Right lobe of liver (tissue), 6 donors: ENCODE measurements around the gene UGT1A4. TPM values are rescaled to one million over a fixed set of nuclear protein-coding genes. Genes with fewer than 3 reads are reported as not detected.
A peak's percentile ranks its signal among the peaks of the same experiment; 100 is the strongest.

Experiments used
- ATAC-seq, 4 donors: fragments of 200-7000 bp; cut with Tn5 transposase; one replicate each; pipeline ENCODE4 v1.9.1; 2020; ENCODE audit warnings: mild to moderate bottlenecking in 4 of 4, moderate library complexity in 4 of 4
- DNase-seq, 3 donors: peaks; one replicate each; pipeline ENCODE4 v3.0.0-alpha.2; 2020
- H3K27ac ChIP-seq, 3 donors: fragments of 200-600 bp; one replicate each; pipeline ENCODE4 v1.8.0; 2022
- H3K27me3 ChIP-seq, 2 donors: fragments of 200-600 bp; one replicate each; pipeline ENCODE4 v1.8.0; 2022
- H3K36me3 ChIP-seq, 4 donors: fragments of 200-600 bp; sonication (generic) in 1 of 4; one replicate each; pipeline versions ENCODE4 v1.5.1 to v1.8.0; 2017 to 2022; ENCODE audit warnings: control low read depth in 1 of 4
- H3K4me1 ChIP-seq, 4 donors: fragments of 200-600 bp; sonication (generic) in 1 of 4; one replicate each; pipeline versions ENCODE4 v1.5.1 to v1.8.0; 2017 to 2022; ENCODE audit warnings: control low read depth in 1 of 4
- H3K4me3 ChIP-seq, 3 donors: fragments of 200-600 bp; one replicate each; pipeline ENCODE4 v1.8.0; 2022
- H3K9me3 ChIP-seq, 4 donors: fragments of 200-600 bp; sonication (generic) in 1 of 4; one replicate each; pipeline versions ENCODE4 v1.5.1 to v1.8.0; 2017 to 2022; ENCODE audit warnings: control low read depth in 1 of 4
- POLR2A ChIP-seq: fragments of 450-650 bp; IDR thresholded peaks from one replicate; pipeline ENCODE4 v1.6.1; 2017; ENCODE audit warnings: antibody characterized with exemption, mild to moderate bottlenecking
- WGBS: methylation state at CpG from one replicate; pipeline ENCODE4 v1.1.6; 2018; ENCODE audit warnings: low coverage, low lambda C conversion rate; ENCODE audit not compliant: insufficient coverage; ENCODE audit errors: missing lambda C conversion rate; 5-methylcytosine and 5-hydroxymethylcytosine counted together
- intact Hi-C, 2 donors: fragments of 100-400 bp; cut with DNase I; formaldehyde crosslinking; loops; one replicate each; pipeline versions ENCODE4 v1.11.2 to v1.14.1; 2022
- total RNA-seq, 6 experiments: library from RNA; depleted of rRNA in 2 of 6; stranded (reverse); fragments of >200 nt in 2 of 6; fragmentation: NEBNext Ultra II Directional in 3 of 6; extraction: Animal tissue kit (Norgen Biotek cat#: 25700) in 3 of 6; gene quantifications; one replicate each; pipeline versions ENCODE4 v1.1.0 to v1.2.4, GENCODE V29; 2016 to 2023
- TF ChIP-seq, protein P1 (sequence below), 4 donors: fragments of 200-600 bp in 3 of 4; fragments of 450-650 bp in 1 of 4; IDR thresholded peaks; one replicate each; pipeline versions ENCODE4 v1.5.1 to v1.8.0; 2016 to 2022; ENCODE audit warnings: antibody characterized with exemption in 4 of 4, mild to moderate bottlenecking in 2 of 4
- donor health status: DM: no; HTN: yes; CAD: no.
- donor health status: DM: no; HTN: no; CAD: no.
- donor health status: DM: no; HTN: no; CAD: no.
- donor health status: DM: no; HTN: yes; CAD: no.
- donor health status: DM: no; HTN: yes; CAD: no.

UGT1A4 gene
- total RNA-seq, 6 experiments from 2014 or later, result 98.7 to 1,011 (median 214) TPM

DNA sequence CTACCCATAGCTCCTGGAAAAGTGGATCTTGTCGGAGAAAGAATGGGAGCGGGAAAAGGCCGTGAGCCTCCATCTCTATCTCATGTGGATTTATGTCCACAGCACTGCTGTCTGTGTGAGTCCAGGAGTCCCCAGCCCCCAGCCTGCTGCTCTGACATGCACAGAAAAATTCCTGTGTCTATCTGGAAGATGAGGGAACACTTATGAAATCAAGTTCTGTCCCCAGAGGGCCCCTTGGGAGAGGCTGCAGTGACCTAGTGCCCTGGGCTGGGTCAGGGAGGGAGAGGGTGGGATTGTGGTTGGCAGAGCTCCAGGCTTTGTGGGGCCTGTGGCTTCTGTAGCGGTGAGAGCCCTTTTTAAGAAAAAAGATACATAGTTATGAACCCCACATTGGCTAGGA, 98.2 kb downstream of the UGT1A4 start:
- intact Hi-C loops, result no loop called here
- Histone ChIP-seq H3K27me3 (no peaks in the 10 kb centered on the region), H3K4me1 (peaks cover 0 to 15% (median 1%) of the 10 kb centered on the region in 4 donors), H3K4me3 (no peak overlapping the region), H3K36me3 (no peaks in the 10 kb centered on the region), H3K27ac (no peak overlapping the region), H3K9me3 (no peaks in the 10 kb centered on the region)
- no peak for ATAC-seq
- no peak for TF ChIP-seq POLR2A
- TF ChIP-seq, protein P1, sequence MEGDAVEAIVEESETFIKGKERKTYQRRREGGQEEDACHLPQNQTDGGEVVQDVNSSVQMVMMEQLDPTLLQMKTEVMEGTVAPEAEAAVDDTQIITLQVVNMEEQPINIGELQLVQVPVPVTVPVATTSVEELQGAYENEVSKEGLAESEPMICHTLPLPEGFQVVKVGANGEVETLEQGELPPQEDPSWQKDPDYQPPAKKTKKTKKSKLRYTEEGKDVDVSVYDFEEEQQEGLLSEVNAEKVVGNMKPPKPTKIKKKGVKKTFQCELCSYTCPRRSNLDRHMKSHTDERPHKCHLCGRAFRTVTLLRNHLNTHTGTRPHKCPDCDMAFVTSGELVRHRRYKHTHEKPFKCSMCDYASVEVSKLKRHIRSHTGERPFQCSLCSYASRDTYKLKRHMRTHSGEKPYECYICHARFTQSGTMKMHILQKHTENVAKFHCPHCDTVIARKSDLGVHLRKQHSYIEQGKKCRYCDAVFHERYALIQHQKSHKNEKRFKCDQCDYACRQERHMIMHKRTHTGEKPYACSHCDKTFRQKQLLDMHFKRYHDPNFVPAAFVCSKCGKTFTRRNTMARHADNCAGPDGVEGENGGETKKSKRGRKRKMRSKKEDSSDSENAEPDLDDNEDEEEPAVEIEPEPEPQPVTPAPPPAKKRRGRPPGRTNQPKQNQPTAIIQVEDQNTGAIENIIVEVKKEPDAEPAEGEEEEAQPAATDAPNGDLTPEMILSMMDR (IDR thresholded peaks at IDR 0.05), result no peak
- DNase-seq, result peak in 2 of 3 donors; percentile 17 to 33
- 100% methylated on average over 4 of the region's 4 CpGs for WGBS

GRCh38 chr2:233817361-233817911, 98.9 kb downstream of the UGT1A4 start:
- 88% methylated on average over 2 of the region's 3 CpGs for WGBS
- H3K27ac ChIP-seq, result peak overlapping the region in 1 of 3 donors; percentile 47
- no peaks in the 10 kb centered on the region for H3K27me3 ChIP-seq
- intact Hi-C loops, result no loop called here
- peaks cover 0 to 21% (median 5%) of the 10 kb centered on the region in 4 donors for H3K4me1 ChIP-seq
- peak in 2 of 3 donors; percentile 28 to 39 for DNase-seq
- H3K9me3 ChIP-seq, result no peaks in the 10 kb centered on the region
- no peaks in the 10 kb centered on the region for H3K36me3 ChIP-seq
- ATAC-seq, result peak in 1 of 4 donors; percentile 17
- TF ChIP-seq, protein P1 (IDR thresholded peaks at IDR 0.05), result no peak
- no peak for TF ChIP-seq POLR2A
- H3K4me3 ChIP-seq, result no peak overlapping the region

DNA sequence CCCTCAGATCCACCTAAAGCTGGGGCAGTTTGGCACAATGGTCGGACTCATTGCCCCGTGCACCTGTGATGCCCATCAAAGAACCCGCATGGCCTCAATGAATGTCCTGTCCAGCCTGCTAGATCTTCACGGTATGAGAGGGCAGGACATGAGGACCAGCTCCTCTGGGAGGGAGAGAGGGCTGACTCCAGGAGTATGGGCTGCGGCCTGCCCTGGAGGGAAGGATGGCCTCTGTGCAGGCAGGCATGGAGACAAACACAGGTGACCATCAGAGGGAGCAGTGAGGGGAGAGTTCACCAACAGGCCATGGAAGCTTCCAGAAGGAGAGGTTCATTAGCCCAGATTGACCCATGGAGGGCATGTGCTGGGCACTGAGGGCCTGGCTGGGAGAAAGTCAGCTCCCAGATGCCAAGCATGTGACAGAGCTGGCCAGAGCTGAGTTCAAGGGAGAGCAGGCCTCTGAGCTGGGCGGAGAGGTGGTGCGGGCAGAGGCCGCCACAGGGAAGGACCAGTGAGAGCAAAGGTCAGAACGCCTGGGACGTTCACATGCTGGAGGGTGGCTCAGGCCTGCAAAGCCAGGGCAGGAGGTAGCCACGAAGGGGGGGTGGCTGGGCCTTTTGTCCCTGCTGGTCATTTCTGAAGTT, 99.6 kb downstream of the UGT1A4 start:
- peak; percentile 36 to 74 (median 71) for ATAC-seq
- DNase-seq, result peak in 2 of 3 donors; percentile 90 to 91
- intact Hi-C loops, result no loop called here
- Histone ChIP-seq H3K4me3 (no peak overlapping the region), H3K4me1 (peaks cover 0 to 28% (median 7%) of the 10 kb centered on the region in 4 donors), H3K9me3 (no peaks in the 10 kb centered on the region), H3K27me3 (no peaks in the 10 kb centered on the region), H3K27ac (peak overlapping the region in 1 of 3 donors; percentile 47), H3K36me3 (no peaks in the 10 kb centered on the region)
- 28% methylated on average over 6 of the region's 11 CpGs for WGBS
- TF ChIP-seq, protein P1 (IDR thresholded peaks at IDR 0.05), result no peak
- no peak for TF ChIP-seq POLR2A

DNA sequence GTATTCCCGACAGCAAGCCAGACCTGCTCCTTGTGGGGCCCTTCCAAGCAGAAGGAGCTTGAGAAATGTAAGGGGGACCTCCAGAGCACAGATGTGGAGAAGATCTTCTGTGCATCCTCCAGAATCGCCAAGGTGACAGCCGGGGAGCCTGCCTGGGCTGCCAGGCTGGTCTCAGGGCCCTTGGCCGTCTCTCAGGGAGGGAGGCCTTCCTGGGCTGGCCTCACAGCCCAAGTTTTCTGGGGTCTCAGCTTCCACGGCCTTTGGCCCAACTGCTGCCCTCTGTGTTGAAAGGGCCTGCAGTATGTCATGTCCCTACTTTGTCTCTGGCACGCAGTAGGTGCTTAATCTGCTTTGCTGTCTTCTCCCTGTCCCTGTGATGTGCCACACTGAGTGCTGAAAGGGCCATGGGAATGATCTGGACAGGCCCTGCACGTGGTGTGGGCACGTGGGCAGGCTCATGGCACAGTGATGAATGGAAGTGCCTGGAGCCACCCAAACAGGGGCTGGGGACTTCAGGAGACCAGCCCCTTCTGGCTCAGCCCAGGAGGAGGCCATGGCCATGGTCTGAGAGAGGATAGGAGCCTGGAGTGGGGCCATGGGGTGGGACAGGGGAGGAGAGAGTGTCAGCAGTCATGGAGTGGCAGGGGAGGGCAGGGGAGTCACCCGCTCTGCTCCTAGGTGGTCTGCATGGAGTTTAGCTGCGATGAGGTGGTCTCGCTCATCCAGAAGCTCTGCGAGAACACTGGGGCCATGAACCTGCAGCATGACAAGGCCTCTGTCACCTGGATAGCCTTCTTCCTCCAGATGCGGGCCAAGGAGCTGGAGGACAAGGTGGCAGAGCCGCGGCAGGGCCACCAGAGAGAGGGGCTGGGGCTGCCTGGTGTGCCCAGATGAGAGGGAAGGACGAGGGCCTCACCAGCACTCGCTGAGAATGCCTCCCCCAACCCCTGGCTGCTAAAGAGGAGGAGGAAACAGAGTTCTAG, 100.4 kb downstream of the UGT1A4 start:
- ATAC-seq, result no peak
- H3K4me1 ChIP-seq, result peaks cover 0 to 34% (median 7%) of the 10 kb centered on the region in 4 donors
- H3K9me3 ChIP-seq, result no peaks in the 10 kb centered on the region
- intact Hi-C loops, result no loop called here
- 66% methylated on average over 4 of the region's 17 CpGs for WGBS
- peak in 1 of 3 donors; percentile 41 for DNase-seq
- no peaks in the 10 kb centered on the region for H3K36me3 ChIP-seq
- H3K27me3 ChIP-seq, result no peaks in the 10 kb centered on the region
- peak overlapping the region in 2 of 3 donors; percentile 36 to 47 for H3K27ac ChIP-seq
- TF ChIP-seq POLR2A, result no peak
- TF ChIP-seq, protein P1 (IDR thresholded peaks at IDR 0.05), result no peak
- H3K4me3 ChIP-seq, result no peak overlapping the region
